K562 (cell line): ENCODE measurements around the gene PRUNE1. TPM values are rescaled to one million over a fixed set of nuclear protein-coding genes. Genes with fewer than 3 reads are reported as not detected.
A peak's percentile ranks its signal among the peaks of the same experiment; 100 is the strongest.

Experiments used
- ARNT ChIP-seq, 2 experiments: fragments of 450-650 bp; IDR thresholded peaks; 2 replicates each; pipeline ENCODE4 v1.6.1; 2016; ENCODE audit warnings: mild to moderate bottlenecking in 1 of 2
- CCNT2 ChIP-seq: IDR thresholded peaks from 2 replicates; pipeline ENCODE4 v1.6.1; 2011; ENCODE audit warnings: borderline replicate concordance, low read depth, mild to moderate bottlenecking, moderate library complexity, mixed read lengths, low read length; ENCODE audit not compliant: insufficient read length; ENCODE audit errors: extremely low read depth
- CREB5 ChIP-seq: fragments of 250-450 bp; sonication (Bioruptor Pico); IDR thresholded peaks from 2 replicates; pipeline ENCODE4 v1.5.0; 2020; ENCODE audit warnings: mild to moderate bottlenecking
- CTCF ChIP-seq, 3 experiments: IDR thresholded peaks in 2 of 3; conservative IDR thresholded peaks in 1 of 3; 2 replicates each; pipeline ENCODE4 v1.5.1; 2011 to 2012; ENCODE audit warnings: low read length in 3 of 3, mild to moderate bottlenecking in 3 of 3, control low read depth in 2 of 3, improper control_type of control experiment in 1 of 3, inconsistent platforms in 1 of 3, low read depth in 1 of 3, mixed read lengths in 1 of 3, moderate library complexity in 1 of 3; ENCODE audit not compliant: insufficient read depth in 2 of 3
- HDGF ChIP-seq: fragments of 450-650 bp; IDR thresholded peaks from 2 replicates; pipeline ENCODE4 v1.6.1; 2016
- HSF4 ChIP-seq: fragments of 250-450 bp; sonication (Bioruptor Pico); IDR thresholded peaks from 2 replicates; pipeline ENCODE4 v2.1.2; 2022; ENCODE audit warnings: mild to moderate bottlenecking, moderate library complexity, borderline replicate concordance
- IRF9 ChIP-seq: fragments of 450-650 bp; IDR thresholded peaks from 2 replicates; pipeline ENCODE4 v1.6.1; 2016; ENCODE audit warnings: missing biosample characterization, missing genetic modification characterization
- JUNB ChIP-seq: fragments of 450-650 bp; formaldehyde crosslinking; conservative IDR thresholded peaks from 2 replicates; pipeline ENCODE4 v1.4.0; 2020; ENCODE audit warnings: mild to moderate bottlenecking
- KDM1A ChIP-seq, 2 experiments: fragments of 450-650 bp; IDR thresholded peaks; 2 replicates each; pipeline ENCODE4 v1.6.1; 2016; ENCODE audit warnings: mild to moderate bottlenecking in 2 of 2
- NFE2 ChIP-seq: IDR thresholded peaks from 2 replicates; pipeline ENCODE4 v1.6.1; 2014; ENCODE audit warnings: antibody characterized with exemption, low read depth
- NFE2L1 ChIP-seq: fragments of 450-650 bp; IDR thresholded peaks from 2 replicates; pipeline ENCODE4 v1.6.1; 2016; ENCODE audit warnings: missing genetic modification characterization, low read depth, mild to moderate bottlenecking, missing compliant biosample characterization, moderate library complexity, borderline replicate concordance
- SAP30 ChIP-seq: fragments of 200-600 bp; sonication (generic); IDR thresholded peaks from 2 replicates; pipeline ENCODE4 v1.6.1; 2012; ENCODE audit warnings: borderline replicate concordance, low read depth, mild to moderate bottlenecking, moderate library complexity, low read length, control low read depth, inconsistent platforms; ENCODE audit not compliant: insufficient read depth, poor library complexity, severe bottlenecking
- SETDB1 ChIP-seq: IDR thresholded peaks from one replicate; pipeline ENCODE4 v1.6.1; 2012; ENCODE audit warnings: low read length, control low read depth, inconsistent platforms
- SOX6 ChIP-seq: fragments of 450-650 bp; IDR thresholded peaks from 2 replicates; pipeline ENCODE4 v1.6.1; 2014; ENCODE audit warnings: mild to moderate bottlenecking
- SRSF1 ChIP-seq: fragments of 200-400 bp; formaldehyde crosslinking; IDR thresholded peaks from 2 replicates; pipeline ENCODE4 v1.6.1; 2017; ENCODE audit warnings: mild to moderate bottlenecking, low read depth, low read length, moderate library complexity
- TAF1 ChIP-seq: IDR thresholded peaks from 2 replicates; pipeline ENCODE4 v1.6.1; 2011; ENCODE audit warnings: mild to moderate bottlenecking, low read length, moderate library complexity; ENCODE audit not compliant: insufficient read depth, control insufficient read depth, severe bottlenecking; ENCODE audit errors: extremely low read depth
- ZNF592 ChIP-seq: fragments of 450-650 bp; IDR thresholded peaks from 2 replicates; pipeline ENCODE4 v1.6.1; 2017; ENCODE audit warnings: antibody characterized with exemption, mild to moderate bottlenecking
- polyA plus RNA-seq, 8 experiments: library from polyadenylated mRNA; depleted of rRNA in 4 of 8; stranded (reverse) in 5 of 8; unstranded in 3 of 8; fragments of >200 nt; fragmentation: Nextera tagmentation in 2 of 8; fragmentation: Illumina TruSeq in 1 of 8; extraction: Ambion mirVana in 2 of 8; extraction: Trizol in 1 of 8; gene quantifications; 2 replicates each; pipeline versions ENCODE4 v1.2.1 to v1.2.3, GENCODE V29; 2011 to 2014; ENCODE audit warnings: inconsistent platforms in 1 of 8, missing spikeins in 1 of 8
- total RNA-seq, 7 experiments: library from RNA; depleted of rRNA in 6 of 7; stranded (reverse); fragments of >200 nt in 6 of 7; fragmentation: Illumina TruSeq in 2 of 7; extraction: Trizol in 2 of 7; gene quantifications; 2 replicates each; pipeline versions ENCODE4 v1.2.1 to v1.2.3, GENCODE V29; 2011 to 2021; ENCODE audit warnings: low replicate concordance in 1 of 7

PRUNE1 gene
- total and polyA plus RNA-seq, 9 of the 15 experiments (the other 6 are each of a cell fraction or from before 2014, with no cell fraction given), result 16.7 to 48.3 (median 26.2) TPM

- TF ChIP-seq ZNF592 (peak; percentile 65; the same call in 1 of the 2 replicates), SAP30 (no peak), SOX6 (peak; percentile 28; the same call in 1 of the 2 replicates), NFE2L1 (tag) (no peak), CCNT2 (no peak), SETDB1 (no peak), JUNB (CRISPR knock-in tag) (no peak), HSF4 (CRISPR knock-in tag) (no peak), HDGF (0 out of 2 replicates have a peak, but pooled peaks have one; percentile 41), SRSF1 (no peak), NFE2 (peak; percentile 73), TAF1 (peak; percentile 12), IRF9 (tag) (no peak), CREB5 (CRISPR knock-in tag) (no peak), ARNT (IDR thresholded peaks at IDR 0.05) (0 out of 4 replicates have a peak, but pooled peaks of 1 of the 2 experiments have one; percentile 18), CTCF (IDR thresholded peaks at IDR 0.05 in 2 of 3, conservative IDR thresholded peaks at IDR 0.05 in 1 of 3; ENCODE audit: insufficient read depth in 2 of 3, low read depth in 1 of 3, low read length in 3 of 3) (0 out of 6 replicates have a peak, but pooled peaks of 1 of the 3 experiments have one; percentile 12), KDM1A (IDR thresholded peaks at IDR 0.05) (0 out of 4 replicates have a peak, but pooled peaks of 1 of the 2 experiments have one; percentile 6)
Observed at GRCh38 chr1:151060657-151061421, 52.6 kb downstream of the PRUNE1 start (continued).
